Duodenal mucosa (tissue), 2 donors: ENCODE measurements around the gene MSX2.
"Not testable (repeated sequence)": the region's sequence is repeated elsewhere in the genome, so short reads cannot be mapped to it uniquely, and the experiment has no call there.

ENCODE experiments used
- H3K27ac ChIP-seq: one replicate; pipeline ENCODE4 v1.7.0; 2013; ENCODE audit warnings: low read depth, low read length
- H3K27me3 ChIP-seq, 2 donors: one replicate each; pipeline ENCODE4 v1.7.0; 2013; ENCODE audit warnings: low read length in 2 of 2, control low read depth in 1 of 2; ENCODE audit not compliant: insufficient read depth in 2 of 2, control insufficient read depth in 1 of 2
- H3K36me3 ChIP-seq, 2 donors: one replicate each; pipeline ENCODE4 v1.7.0; 2013; ENCODE audit warnings: low read length in 2 of 2, control low read depth in 1 of 2; ENCODE audit not compliant: insufficient read depth in 2 of 2, control insufficient read depth in 1 of 2
- H3K4me1 ChIP-seq, 2 donors: one replicate each; pipeline ENCODE4 v1.7.0; 2013; ENCODE audit warnings: low read length in 2 of 2, control low read depth in 1 of 2; ENCODE audit not compliant: insufficient read depth in 2 of 2, control insufficient read depth in 1 of 2
- H3K4me3 ChIP-seq, 2 donors: one replicate each; pipeline ENCODE4 v1.7.0; 2013; ENCODE audit warnings: low read length in 2 of 2, low read depth in 1 of 2
- H3K9ac ChIP-seq, 2 donors: one replicate each; pipeline ENCODE4 v1.7.0; 2013; ENCODE audit warnings: low read length in 2 of 2, low read depth in 1 of 2
- H3K9me3 ChIP-seq, 2 donors: one replicate each; pipeline ENCODE4 v1.7.0; 2013; ENCODE audit warnings: low read length in 2 of 2, control low read depth in 1 of 2; ENCODE audit not compliant: control insufficient read depth in 1 of 2

Gene MSX2

DNA sequence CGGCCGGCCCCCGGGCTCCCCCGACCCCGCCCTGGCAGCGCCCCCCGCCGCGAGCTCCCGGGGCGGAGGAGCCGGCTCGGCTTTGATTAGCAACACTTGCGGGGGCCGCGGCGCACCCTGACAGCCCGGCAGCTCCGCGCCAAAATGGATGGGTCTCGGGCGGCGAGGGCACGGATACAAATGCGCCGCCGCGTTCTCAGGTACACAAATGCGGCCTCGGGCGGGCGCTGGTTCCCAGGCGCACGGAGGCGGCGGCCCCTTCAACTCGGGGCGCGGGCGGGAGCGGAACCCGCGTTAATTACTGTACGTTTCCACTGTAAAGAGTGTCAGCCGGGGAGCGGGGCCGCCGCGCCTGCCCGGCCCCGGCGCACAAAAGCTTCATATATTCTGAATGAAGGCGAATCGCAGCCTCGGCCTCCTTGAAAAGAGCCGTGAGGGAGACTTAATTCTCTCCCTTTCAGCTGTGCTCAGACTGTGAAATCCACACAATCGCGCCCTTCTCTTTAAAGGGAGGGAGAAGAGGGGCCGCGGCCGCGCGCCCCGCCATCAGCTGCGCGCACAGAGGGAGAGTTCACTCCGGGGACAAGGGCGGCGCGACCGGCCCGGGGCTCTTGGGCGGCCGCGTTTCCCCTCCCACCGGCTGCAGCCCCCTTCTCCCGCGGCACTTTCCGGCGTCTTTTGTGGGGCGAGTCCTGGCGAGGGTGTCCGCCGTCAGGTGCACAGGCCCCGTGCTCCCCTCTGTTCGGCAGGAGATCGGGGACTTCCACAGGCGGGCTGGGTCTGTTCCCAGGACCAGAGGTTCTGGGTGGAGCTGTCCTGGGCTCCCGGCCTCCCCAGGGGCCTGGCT is 27.0 kb downstream of the MSX2 start:
- Histone ChIP-seq H3K9me3 (no peaks in the 10 kb centered on the region), H3K27ac (no peak overlapping the region), H3K9ac (no peak overlapping the region), H3K4me1 (no peaks in the 10 kb centered on the region), H3K36me3 (no peaks in the 10 kb centered on the region), H3K27me3 (peaks cover 35 to 48% of the 10 kb centered on the region in 2 donors), H3K4me3 (peak overlapping the region in 1 of 2 donors; percentile 48)

DNA sequence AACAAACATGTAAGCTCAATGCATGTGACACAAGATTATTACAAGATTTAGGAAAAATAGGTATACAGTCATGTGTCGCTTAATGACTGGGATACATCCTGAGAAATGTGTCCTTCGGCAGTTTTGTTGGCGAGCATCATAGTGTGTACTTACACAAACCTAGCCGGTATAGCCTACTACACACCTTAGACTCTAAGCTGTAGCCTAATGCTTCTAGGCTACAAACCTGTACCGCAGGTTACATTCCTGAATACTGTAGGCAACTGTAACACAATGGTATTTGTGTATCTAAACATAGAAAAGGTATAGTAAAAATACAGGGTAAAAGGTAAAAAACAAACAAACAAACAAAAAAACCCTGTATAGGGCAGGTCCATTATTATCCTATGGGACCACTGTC is 27.7 kb downstream of the MSX2 start:
- Histone ChIP-seq H3K9ac (no peak overlapping the region), H3K36me3 (no peaks in the 10 kb centered on the region), H3K4me3 (no peak overlapping the region), H3K27ac (no peak overlapping the region), H3K9me3 (no peaks in the 10 kb centered on the region), H3K27me3 (peaks cover 35 to 43% of the 10 kb centered on the region in 2 donors), H3K4me1 (no peaks in the 10 kb centered on the region)

DNA sequence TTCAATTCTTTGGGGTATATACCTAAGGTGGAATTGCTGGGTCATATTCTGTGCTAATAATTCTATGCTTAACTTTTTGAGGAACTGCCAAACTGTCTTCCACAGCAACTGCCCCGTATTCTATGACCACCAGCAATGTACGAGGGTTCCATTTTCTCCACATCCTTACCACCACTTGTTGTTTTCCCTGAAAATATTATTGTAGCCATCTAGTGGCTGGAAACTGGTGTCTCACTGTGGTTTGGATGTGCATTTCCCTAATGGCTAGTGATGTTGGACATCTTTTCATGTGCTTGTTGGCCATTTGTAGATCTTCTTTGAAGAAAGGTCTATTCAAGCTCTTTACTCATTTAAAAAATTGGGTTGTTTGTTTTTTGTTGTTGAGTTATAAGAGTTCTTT is 30.7 kb downstream of the MSX2 start:
- H3K36me3 ChIP-seq, result no peaks in the 10 kb centered on the region
- H3K4me3 ChIP-seq, result no peak overlapping the region
- no peaks in the 10 kb centered on the region for H3K9me3 ChIP-seq
- no peak overlapping the region for H3K27ac ChIP-seq
- H3K9ac ChIP-seq, result no peak overlapping the region
- H3K4me1 ChIP-seq, result no peaks in the 10 kb centered on the region
- H3K27me3 ChIP-seq, result peaks cover 18 to 25% of the 10 kb centered on the region in 2 donors

DNA sequence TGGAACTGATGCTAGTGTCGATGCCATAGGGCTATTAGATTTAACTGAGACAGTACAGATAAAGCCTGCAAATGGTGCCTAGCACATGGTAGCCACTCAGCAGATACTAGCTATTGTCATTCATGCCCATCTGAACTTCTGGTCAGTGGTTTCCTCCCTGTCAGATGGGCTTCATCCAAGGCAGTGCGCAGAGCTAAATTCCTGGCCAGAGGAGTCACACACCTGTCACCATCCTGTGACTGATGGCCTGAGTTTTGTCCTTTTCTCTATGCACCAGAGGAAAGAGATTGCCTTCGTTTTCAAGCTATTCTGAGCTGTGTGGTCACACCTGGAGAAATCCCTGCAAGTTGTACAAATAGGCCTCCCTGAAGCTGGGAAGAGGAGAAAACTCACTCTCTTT is 34.7 kb downstream of the MSX2 start:
- Histone ChIP-seq H3K4me3 (no peak overlapping the region), H3K36me3 (no peaks in the 10 kb centered on the region), H3K27ac (no peak overlapping the region), H3K27me3 (no peaks in the 10 kb centered on the region), H3K9me3 (no peaks in the 10 kb centered on the region), H3K9ac (no peak overlapping the region), H3K4me1 (no peaks in the 10 kb centered on the region)

DNA sequence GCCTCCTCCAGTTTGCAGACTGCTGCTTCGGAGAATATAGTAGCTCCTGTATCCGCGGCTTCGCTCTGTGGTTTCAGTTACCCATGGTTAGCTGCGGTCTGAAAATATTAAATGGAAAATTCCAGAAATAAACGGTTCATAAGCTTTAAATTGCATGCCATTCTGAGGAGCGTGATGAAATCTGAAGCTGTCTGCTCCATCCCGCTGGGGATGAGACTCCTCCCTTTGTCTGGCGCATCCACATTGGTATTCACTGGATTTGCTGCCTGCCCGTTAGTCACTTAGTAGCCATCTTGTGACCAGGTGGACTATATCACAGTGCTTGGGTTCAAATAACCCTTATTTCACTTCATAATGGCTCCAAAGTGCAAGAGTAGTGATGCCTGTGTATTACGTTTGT is 36.3 kb downstream of the MSX2 start:
- H3K9ac ChIP-seq, result no peak overlapping the region

DNA sequence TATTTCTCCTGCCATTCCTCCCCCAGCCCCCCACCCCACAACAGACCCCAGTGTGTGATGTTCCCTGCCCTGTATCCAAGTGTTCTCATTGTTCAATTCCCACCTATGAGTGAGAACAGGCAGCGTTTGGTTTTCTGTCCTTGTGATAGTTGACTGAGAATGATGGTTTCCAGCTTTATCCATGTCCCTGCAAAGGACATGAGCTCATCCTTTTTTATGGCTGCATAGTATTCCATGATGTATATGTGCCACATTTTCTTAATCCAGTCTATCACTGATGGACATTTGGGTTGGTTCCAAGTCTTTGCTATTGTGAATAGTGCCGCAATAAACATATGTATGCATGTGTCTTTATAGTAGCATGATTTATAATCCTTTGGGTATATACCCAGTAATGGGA is 37.0 kb downstream of the MSX2 start:
- H3K9ac ChIP-seq, H3K36me3 ChIP-seq, H3K4me1 ChIP-seq, H3K27ac ChIP-seq, H3K27me3 ChIP-seq, H3K4me3 ChIP-seq, H3K9me3 ChIP-seq: not testable (repeated sequence)

More for the DNA sequence above, 36.3 kb downstream of the MSX2 start:
- H3K27ac ChIP-seq, result no peak overlapping the region
- H3K27me3 ChIP-seq, result peaks cover 0 to 2% of the 10 kb centered on the region in 2 donors
- no peak overlapping the region for H3K4me3 ChIP-seq
- no peaks in the 10 kb centered on the region for H3K4me1 ChIP-seq
- no peaks in the 10 kb centered on the region for H3K9me3 ChIP-seq
- H3K36me3 ChIP-seq, result no peaks in the 10 kb centered on the region

DNA sequence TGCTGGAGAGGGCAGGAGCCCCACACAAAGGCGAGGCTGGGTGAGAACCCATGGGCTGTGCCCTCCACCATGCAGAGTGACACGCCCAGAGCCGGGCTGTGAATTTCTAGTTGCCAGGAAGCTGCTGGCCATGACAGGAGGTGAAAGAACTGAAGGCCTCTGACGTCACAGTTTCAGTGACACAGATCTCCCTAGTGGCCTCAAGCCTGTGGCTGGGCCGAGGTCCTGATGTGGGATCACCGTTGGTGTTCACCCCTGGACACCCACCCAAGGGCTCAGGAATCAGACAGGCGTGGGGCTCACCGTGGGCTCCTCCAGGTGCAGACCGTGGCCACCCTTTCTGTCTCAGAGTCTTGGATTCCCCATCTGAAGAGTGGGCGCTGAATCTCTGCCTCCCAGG is 39.9 kb downstream of the MSX2 start:
- H3K36me3 ChIP-seq, result no peaks in the 10 kb centered on the region
- H3K4me3 ChIP-seq, result no peak overlapping the region
- no peak overlapping the region for H3K9ac ChIP-seq
- H3K27ac ChIP-seq, result no peak overlapping the region
- peaks cover 0 to 2% of the 10 kb centered on the region in 2 donors for H3K27me3 ChIP-seq
- H3K4me1 ChIP-seq, result no peaks in the 10 kb centered on the region
- no peaks in the 10 kb centered on the region for H3K9me3 ChIP-seq

DNA sequence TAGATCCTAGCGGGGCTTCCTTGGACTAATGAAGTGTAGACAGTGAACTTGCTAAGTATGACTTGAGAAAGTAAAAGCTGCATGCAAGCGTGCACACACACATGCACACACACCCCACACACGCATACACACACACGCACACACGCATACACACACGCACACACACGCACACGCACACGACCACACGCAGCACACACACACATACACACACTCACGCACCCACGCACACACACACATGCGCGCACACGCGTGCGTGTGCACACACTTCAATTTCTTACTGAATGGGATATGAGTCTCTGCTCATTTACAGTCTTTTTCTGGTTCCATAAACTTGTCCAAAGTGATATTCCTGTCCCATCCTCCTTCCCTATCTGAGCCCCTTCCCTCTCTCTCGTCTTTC is 41.2 kb downstream of the MSX2 start:
- H3K4me3 ChIP-seq, result no peak overlapping the region
- H3K9me3 ChIP-seq, result no peaks in the 10 kb centered on the region
- no peak overlapping the region for H3K27ac ChIP-seq
- no peaks in the 10 kb centered on the region for H3K4me1 ChIP-seq
- no peaks in the 10 kb centered on the region for H3K36me3 ChIP-seq
- no peak overlapping the region for H3K9ac ChIP-seq
- H3K27me3 ChIP-seq, result peaks cover 0 to 2% of the 10 kb centered on the region in 2 donors

DNA sequence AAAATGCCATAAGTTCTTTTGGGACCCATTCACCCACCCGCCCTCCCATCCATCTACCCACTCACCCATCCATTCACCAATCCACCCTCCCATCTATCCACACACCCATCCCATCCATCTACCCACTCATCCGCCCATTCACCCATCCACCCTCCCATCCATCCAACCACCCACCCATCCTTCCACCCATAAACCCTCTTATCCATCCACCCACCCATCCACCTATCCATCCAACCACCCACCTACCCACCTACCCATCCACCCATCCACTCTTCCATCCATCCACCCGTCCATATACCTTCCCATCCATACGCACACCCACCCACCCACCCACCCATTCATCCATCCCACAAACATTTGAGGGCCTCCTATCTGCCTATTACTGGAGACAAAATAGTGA is 43.3 kb downstream of the MSX2 start:
- H3K27ac ChIP-seq, result no peak overlapping the region
- H3K9me3 ChIP-seq, result peaks cover 0 to 5% of the 10 kb centered on the region in 2 donors
- no peaks in the 10 kb centered on the region for H3K36me3 ChIP-seq
- H3K9ac ChIP-seq, result no peak overlapping the region
- H3K4me1 ChIP-seq, result no peaks in the 10 kb centered on the region
- H3K4me3 ChIP-seq, result no peak overlapping the region
- peaks cover 0 to 2% of the 10 kb centered on the region in 2 donors for H3K27me3 ChIP-seq

DNA sequence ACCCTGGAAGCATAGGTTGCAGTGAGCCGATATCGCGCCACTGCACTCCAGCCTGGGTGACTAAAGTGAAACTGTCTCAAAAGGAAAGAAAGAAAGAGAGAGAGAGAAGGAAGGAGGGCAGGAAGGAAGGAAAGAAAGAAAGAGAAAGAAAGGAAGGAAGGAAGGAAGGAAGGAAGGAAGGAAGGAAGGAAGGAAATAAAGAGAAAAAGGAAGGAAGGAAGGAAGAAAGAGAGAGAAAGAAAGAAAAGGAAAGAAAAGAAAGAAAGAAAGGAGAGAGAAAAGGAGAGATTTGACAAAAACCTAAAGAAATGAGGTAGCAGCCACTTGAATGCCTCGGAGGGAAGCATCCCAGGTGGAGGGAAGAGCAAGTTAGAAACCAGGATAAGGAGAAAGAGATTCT is 44.6 kb downstream of the MSX2 start:
- Histone ChIP-seq H3K9ac (no peak overlapping the region), H3K9me3 (peaks cover 0 to 5% of the 10 kb centered on the region in 2 donors), H3K4me1 (no peaks in the 10 kb centered on the region), H3K27me3 (peaks cover 0 to 2% of the 10 kb centered on the region in 2 donors), H3K4me3 (no peak overlapping the region), H3K27ac (no peak overlapping the region), H3K36me3 (no peaks in the 10 kb centered on the region)
